SK-N-SH treated with all-trans-retinoic acid at 6 μM for 48 hours (cell line): ENCODE data around the gene GAREM1.

Experiments used
- ATAC-seq: fragments of 200-7000 bp; cut with Tn5 transposase; 3 replicates; pipeline ENCODE4 v1.9.1; 2020; ENCODE audit warnings: mild to moderate bottlenecking, moderate library complexity
- ARNTL ChIP-seq: fragments of 450-650 bp; formaldehyde crosslinking; IDR thresholded peaks from 2 replicates; pipeline ENCODE4 v1.5.0; 2020; ENCODE audit warnings: low read depth, mild to moderate bottlenecking, moderate library complexity, borderline replicate concordance
- BACH2 ChIP-seq: fragments of 250-450 bp; sonication (Bioruptor Pico); IDR thresholded peaks from 2 replicates; pipeline ENCODE4 v1.9.0; 2021; ENCODE audit warnings: mild to moderate bottlenecking, borderline replicate concordance
- CSRNP3 ChIP-seq: fragments of 250-450 bp; sonication (Bioruptor Pico); IDR thresholded peaks from 2 replicates; pipeline ENCODE4 v1.5.1; 2021; ENCODE audit warnings: mild to moderate bottlenecking, moderate library complexity
- ESRRG ChIP-seq: fragments of 250-450 bp; sonication (Bioruptor Pico); IDR thresholded peaks from 2 replicates; pipeline ENCODE4 v1.6.1; 2021; ENCODE audit warnings: mild to moderate bottlenecking
- GLIS3 ChIP-seq: fragments of 250-450 bp; sonication (Bioruptor Pico); IDR thresholded peaks from 2 replicates; pipeline ENCODE4 v1.5.0; 2020; ENCODE audit warnings: mild to moderate bottlenecking, moderate library complexity
- ISL1 ChIP-seq: fragments of 250-450 bp; sonication (Bioruptor Pico); IDR thresholded peaks from 2 replicates; pipeline ENCODE4 v2.1.2; 2022; ENCODE audit warnings: mild to moderate bottlenecking, moderate library complexity
- OSR1 ChIP-seq: fragments of 250-450 bp; sonication (Bioruptor Pico); IDR thresholded peaks from 2 replicates; pipeline ENCODE4 v1.8.0; 2022; ENCODE audit warnings: moderate library complexity, mild to moderate bottlenecking, inconsistent platforms
- PATZ1 ChIP-seq: fragments of 250-450 bp; sonication (Bioruptor Pico); IDR thresholded peaks from 2 replicates; pipeline ENCODE4 v1.8.0; 2020; ENCODE audit warnings: mild to moderate bottlenecking, moderate library complexity, borderline replicate concordance
- POU6F1 ChIP-seq: fragments of 250-450 bp; sonication (Bioruptor Pico); IDR thresholded peaks from 2 replicates; pipeline ENCODE4 v1.8.0; 2021; ENCODE audit warnings: low read depth, mild to moderate bottlenecking, moderate library complexity, borderline replicate concordance
- RARB ChIP-seq: fragments of 250-450 bp; sonication (Bioruptor Pico); IDR thresholded peaks from 2 replicates; pipeline ENCODE4 v1.8.0; 2021; ENCODE audit warnings: mild to moderate bottlenecking, moderate library complexity
- SNAI2 ChIP-seq: fragments of 250-450 bp; sonication (Bioruptor Pico); IDR thresholded peaks from 2 replicates; pipeline ENCODE4 v1.5.0; 2020; ENCODE audit warnings: mild to moderate bottlenecking, moderate library complexity
- TCF4 ChIP-seq: fragments of 250-450 bp; sonication (Bioruptor Pico); IDR thresholded peaks from 2 replicates; pipeline ENCODE4 v1.8.0; 2021; ENCODE audit warnings: mild to moderate bottlenecking, moderate library complexity, borderline replicate concordance
- TOX ChIP-seq: fragments of 250-450 bp; sonication (Bioruptor Pico); IDR thresholded peaks from 2 replicates; pipeline ENCODE4 v1.8.0; 2021; ENCODE audit warnings: mild to moderate bottlenecking, moderate library complexity, borderline replicate concordance
- ZC3H10 ChIP-seq: fragments of 250-450 bp; sonication (Bioruptor Pico); IDR thresholded peaks from 2 replicates; pipeline ENCODE4 v1.5.1; 2021; ENCODE audit warnings: mild to moderate bottlenecking, moderate library complexity
- ZFP3 ChIP-seq: fragments of 250-450 bp; sonication (Bioruptor Pico); IDR thresholded peaks from 2 replicates; pipeline ENCODE4 v1.5.0; 2020; ENCODE audit warnings: mild to moderate bottlenecking, moderate library complexity
- ZFP30 ChIP-seq: fragments of 450-650 bp; formaldehyde crosslinking; IDR thresholded peaks from 2 replicates; pipeline ENCODE4 v1.5.0; 2022; ENCODE audit warnings: mild to moderate bottlenecking, moderate library complexity
- ZNF565 ChIP-seq: fragments of 450-650 bp; formaldehyde crosslinking; conservative IDR thresholded peaks from 2 replicates; pipeline ENCODE4 v1.5.0; 2020; ENCODE audit warnings: low read depth, mild to moderate bottlenecking, moderate library complexity
- ZNF70 ChIP-seq: fragments of 450-650 bp; formaldehyde crosslinking; IDR thresholded peaks from 2 replicates; pipeline ENCODE4 v1.5.0; 2020; ENCODE audit warnings: mild to moderate bottlenecking, moderate library complexity
- ZNF8 ChIP-seq: fragments of 450-650 bp; formaldehyde crosslinking; IDR thresholded peaks from 2 replicates; pipeline ENCODE4 v1.5.0; 2020; ENCODE audit warnings: mild to moderate bottlenecking, moderate library complexity

Gene GAREM1

DNA sequence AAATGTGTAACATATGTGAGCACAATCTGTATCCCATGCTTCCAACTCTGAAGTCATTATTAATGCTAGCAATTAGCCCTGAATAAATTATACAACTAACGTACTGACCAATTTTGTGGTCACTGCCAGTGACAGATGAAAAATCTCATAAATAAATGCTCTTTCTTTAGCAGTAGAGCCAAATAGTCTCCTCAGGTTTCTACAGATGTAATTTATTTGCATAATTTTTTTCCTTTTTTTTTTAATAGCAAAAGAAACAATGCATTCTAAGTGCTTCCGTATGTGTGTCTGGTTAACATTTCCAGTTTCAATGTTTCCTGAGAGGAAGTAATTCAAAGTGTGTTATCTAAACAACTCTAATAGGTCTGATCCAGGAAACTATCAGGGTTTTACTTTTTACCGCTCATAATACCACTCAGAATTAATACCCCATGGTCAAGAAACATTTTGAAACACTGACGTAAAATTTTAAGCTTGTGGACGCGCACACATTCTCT, 172.5 kb downstream of the GAREM1 start (continued):
- peak; percentile 17; the same call in 1 of the 2 replicates for TF ChIP-seq ZC3H10 (CRISPR knock-in tag)
- no peak for TF ChIP-seq ZNF8 (CRISPR knock-in tag)

GRCh38 chr18:32297579-32298170, 173.0 kb downstream of the GAREM1 start:
- ATAC-seq = peak; percentile 27
- no peak for TF ChIP-seq ZNF565 (CRISPR knock-in tag)
- no peak for TF ChIP-seq POU6F1
- TF ChIP-seq ISL1 = no peak
- no peak for TF ChIP-seq TCF4 (CRISPR knock-in tag)
- TF ChIP-seq ZC3H10 (CRISPR knock-in tag) = no peak
- TF ChIP-seq ZFP30 = no peak
- TF ChIP-seq TOX (CRISPR knock-in tag) = no peak
- TF ChIP-seq GLIS3 (CRISPR knock-in tag) = no peak

DNA sequence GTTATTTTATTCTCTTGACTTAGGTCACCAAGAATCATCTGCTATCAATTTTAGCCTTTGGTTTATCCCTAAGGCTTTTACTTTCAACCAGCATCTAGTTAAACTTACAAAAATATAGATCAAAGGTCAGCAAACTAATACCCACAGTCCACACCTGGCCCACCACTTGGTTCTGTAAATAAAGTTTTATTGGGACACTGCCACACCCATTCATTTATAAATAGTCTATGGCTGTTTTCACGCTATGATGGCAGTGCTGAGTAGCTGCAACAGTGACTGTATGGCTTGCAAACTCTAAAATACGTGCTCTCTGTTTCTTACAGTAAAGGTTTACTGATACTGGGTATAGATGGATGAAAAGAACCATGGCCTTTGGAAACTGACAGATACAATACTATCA, 173.8 kb downstream of the GAREM1 start:
- ATAC-seq = no peak
- TF ChIP-seq SNAI2 (CRISPR knock-in tag) = no peak
- no peak for TF ChIP-seq GLIS3 (CRISPR knock-in tag)
- no peak for TF ChIP-seq ESRRG (CRISPR knock-in tag)
- no peak for TF ChIP-seq ZNF565 (CRISPR knock-in tag)
- TF ChIP-seq TOX (CRISPR knock-in tag) = no peak
- TF ChIP-seq ZNF70 (CRISPR knock-in tag) = no peak
- no peak for TF ChIP-seq ZFP3 (CRISPR knock-in tag)
- TF ChIP-seq BACH2 (CRISPR knock-in tag) = no peak
- TF ChIP-seq POU6F1 = no peak
- no peak for TF ChIP-seq ISL1
- no peak for TF ChIP-seq PATZ1 (CRISPR knock-in tag)
- TF ChIP-seq ARNTL (CRISPR knock-in tag) = no peak
- TF ChIP-seq ZC3H10 (CRISPR knock-in tag) = no peak
- TF ChIP-seq RARB (CRISPR knock-in tag) = no peak

DNA sequence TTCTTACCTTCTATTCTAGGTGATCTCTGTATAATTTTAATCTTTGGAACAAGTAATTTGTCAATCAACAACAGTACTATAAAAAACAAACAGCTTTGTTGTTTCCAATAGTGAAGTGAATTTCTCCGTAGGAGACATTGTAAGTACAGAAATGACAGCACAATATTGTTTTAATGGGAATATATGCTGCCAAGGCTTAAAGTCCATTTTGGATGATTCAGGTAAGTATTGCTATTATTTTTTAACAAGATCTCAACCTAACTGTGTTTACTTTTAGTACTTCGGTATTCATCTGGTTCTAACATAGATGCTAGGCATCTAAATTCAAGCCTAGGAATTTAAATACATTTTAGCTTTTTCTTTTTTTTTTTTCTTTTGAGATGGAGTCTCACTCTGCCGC, 175.1 kb downstream of the GAREM1 start:
- ATAC-seq = no peak
- TF ChIP-seq ESRRG (CRISPR knock-in tag) = no peak
- no peak for TF ChIP-seq ZFP30

GRCh38 chr18:32293107-32293506, 177.6 kb downstream of the GAREM1 start:
- no peak for ATAC-seq
- no peak for TF ChIP-seq RARB (CRISPR knock-in tag)
- no peak for TF ChIP-seq TCF4 (CRISPR knock-in tag)
- TF ChIP-seq POU6F1 = no peak
- TF ChIP-seq ZNF70 (CRISPR knock-in tag) = no peak
- TF ChIP-seq ISL1 = no peak
- no peak for TF ChIP-seq ZNF565 (CRISPR knock-in tag)
- no peak for TF ChIP-seq CSRNP3 (CRISPR knock-in tag)
- no peak for TF ChIP-seq ARNTL (CRISPR knock-in tag)
- no peak for TF ChIP-seq PATZ1 (CRISPR knock-in tag)
- no peak for TF ChIP-seq ZNF8 (CRISPR knock-in tag)
- no peak for TF ChIP-seq SNAI2 (CRISPR knock-in tag)
- no peak for TF ChIP-seq OSR1 (CRISPR knock-in tag)
- TF ChIP-seq BACH2 (CRISPR knock-in tag) = no peak
- TF ChIP-seq ZC3H10 (CRISPR knock-in tag) = no peak
- TF ChIP-seq ZFP30 = no peak
- no peak for TF ChIP-seq GLIS3 (CRISPR knock-in tag)
- TF ChIP-seq ZFP3 (CRISPR knock-in tag) = no peak
